Effector memory CD4-positive, alpha-beta T cell (primary cell): ENCODE data around the gene CNTNAP4.

Experiments used
- DNase-seq, 3 donors: peaks; one replicate each; pipeline ENCODE4 v3.0.0-alpha.2; 2020
- H3K27ac ChIP-seq: 2 replicates; pipeline ENCODE4 v1.7.0; 2013; ENCODE audit warnings: mild to moderate bottlenecking, low read length, moderate library complexity; ENCODE audit not compliant: insufficient read depth, poor library complexity, severe bottlenecking
- H3K27me3 ChIP-seq: replicated peaks from 2 replicates; pipeline ENCODE4 v1.7.0; 2013; ENCODE audit warnings: mild to moderate bottlenecking, low read length; ENCODE audit not compliant: insufficient read depth, control insufficient read depth, poor library complexity, severe bottlenecking
- H3K36me3 ChIP-seq: 2 replicates; pipeline ENCODE4 v1.7.0; 2013; ENCODE audit warnings: mild to moderate bottlenecking, low read length, moderate library complexity; ENCODE audit not compliant: control insufficient read depth, insufficient read depth
- H3K4me1 ChIP-seq: 2 replicates; pipeline ENCODE4 v1.7.0; 2013; ENCODE audit warnings: low read length, mild to moderate bottlenecking; ENCODE audit not compliant: control insufficient read depth, insufficient read depth, poor library complexity, severe bottlenecking
- H3K4me3 ChIP-seq: 2 replicates; pipeline ENCODE4 v1.7.0; 2013; ENCODE audit warnings: low read length, low read depth, mild to moderate bottlenecking; ENCODE audit not compliant: insufficient read depth, poor library complexity, severe bottlenecking
- H3K9me3 ChIP-seq: 2 replicates; pipeline ENCODE4 v1.7.0; 2013; ENCODE audit warnings: mild to moderate bottlenecking, low read length, moderate library complexity; ENCODE audit not compliant: control insufficient read depth

CNTNAP4 gene

GRCh38 chr16:76303637-76304314, 26.6 kb downstream of the CNTNAP4 start:
- H3K27ac ChIP-seq: no peak overlapping the region
- no peak overlapping the region for H3K4me3 ChIP-seq
- no peaks in the 10 kb centered on the region for H3K4me1 ChIP-seq
- DNase-seq: no peak
- H3K9me3 ChIP-seq: no peaks in the 10 kb centered on the region
- H3K36me3 ChIP-seq: no peaks in the 10 kb centered on the region
- no peaks in the 10 kb centered on the region for H3K27me3 ChIP-seq

GRCh38 chr16:76309639-76310335, 32.6 kb downstream of the CNTNAP4 start:
- Histone ChIP-seq H3K27ac (no peak overlapping the region), H3K4me1 (no peaks in the 10 kb centered on the region), H3K9me3 (no peaks in the 10 kb centered on the region), H3K36me3 (no peaks in the 10 kb centered on the region), H3K4me3 (no peak overlapping the region), H3K27me3 (no peaks in the 10 kb centered on the region)
- no peak for DNase-seq

GRCh38 chr16:76311260-76311659, 34.1 kb downstream of the CNTNAP4 start:
- no peaks in the 10 kb centered on the region for H3K36me3 ChIP-seq
- H3K4me3 ChIP-seq: no peak overlapping the region
- H3K9me3 ChIP-seq: no peaks in the 10 kb centered on the region
- no peaks in the 10 kb centered on the region for H3K27me3 ChIP-seq
- no peaks in the 10 kb centered on the region for H3K4me1 ChIP-seq
- no peak for DNase-seq
- no peak overlapping the region for H3K27ac ChIP-seq

- Histone ChIP-seq H3K27ac (no peak overlapping the region), H3K27me3 (no peaks in the 10 kb centered on the region), H3K4me1 (no peaks in the 10 kb centered on the region), H3K9me3 (no peaks in the 10 kb centered on the region), H3K4me3 (no peak overlapping the region), H3K36me3 (no peaks in the 10 kb centered on the region)
- no peak for DNase-seq
Observed at GRCh38 chr16:76318565-76318964, 41.4 kb downstream of the CNTNAP4 start.

- Histone ChIP-seq H3K4me3 (no peak overlapping the region), H3K27me3 (no peaks in the 10 kb centered on the region), H3K4me1 (no peaks in the 10 kb centered on the region), H3K9me3 (no peaks in the 10 kb centered on the region), H3K36me3 (no peaks in the 10 kb centered on the region), H3K27ac (no peak overlapping the region)
- no peak for DNase-seq
Observed at GRCh38 chr16:76329106-76329505, 51.9 kb downstream of the CNTNAP4 start.

GRCh38 chr16:76335180-76335974, 58.2 kb downstream of the CNTNAP4 start:
- no peak for DNase-seq
- no peak overlapping the region for H3K27ac ChIP-seq
- no peaks in the 10 kb centered on the region for H3K9me3 ChIP-seq
- no peak overlapping the region for H3K4me3 ChIP-seq
- H3K36me3 ChIP-seq: no peaks in the 10 kb centered on the region
- H3K27me3 ChIP-seq: no peaks in the 10 kb centered on the region
- H3K4me1 ChIP-seq: no peaks in the 10 kb centered on the region

GRCh38 chr16:76336112-76336511, 58.9 kb downstream of the CNTNAP4 start:
- no peak for DNase-seq
- Histone ChIP-seq H3K9me3 (no peaks in the 10 kb centered on the region), H3K4me1 (no peaks in the 10 kb centered on the region), H3K4me3 (no peak overlapping the region), H3K27ac (no peak overlapping the region), H3K36me3 (no peaks in the 10 kb centered on the region), H3K27me3 (no peaks in the 10 kb centered on the region)

GRCh38 chr16:76338472-76338871, 61.3 kb downstream of the CNTNAP4 start:
- H3K27me3 ChIP-seq: no peaks in the 10 kb centered on the region
- no peaks in the 10 kb centered on the region for H3K36me3 ChIP-seq
- H3K4me1 ChIP-seq: no peaks in the 10 kb centered on the region
- no peak overlapping the region for H3K27ac ChIP-seq
- no peak for DNase-seq
- H3K4me3 ChIP-seq: no peak overlapping the region
- H3K9me3 ChIP-seq: no peaks in the 10 kb centered on the region

- no peak overlapping the region for H3K27ac ChIP-seq
- no peaks in the 10 kb centered on the region for H3K36me3 ChIP-seq
- H3K4me1 ChIP-seq: no peaks in the 10 kb centered on the region
- DNase-seq: no peak
- no peak overlapping the region for H3K4me3 ChIP-seq
- no peaks in the 10 kb centered on the region for H3K27me3 ChIP-seq
- no peaks in the 10 kb centered on the region for H3K9me3 ChIP-seq
Observed at GRCh38 chr16:76343769-76344168, 66.6 kb downstream of the CNTNAP4 start.

- Histone ChIP-seq H3K4me1 (no peaks in the 10 kb centered on the region), H3K27me3 (no peaks in the 10 kb centered on the region), H3K27ac (no peak overlapping the region), H3K4me3 (no peak overlapping the region), H3K9me3 (no peaks in the 10 kb centered on the region), H3K36me3 (no peaks in the 10 kb centered on the region)
- no peak for DNase-seq
Observed at GRCh38 chr16:76345163-76345661, 68.0 kb downstream of the CNTNAP4 start.
